LNCAP (cell line): ENCODE results near the gene SRGAP1.

Source experiments
- CTCF ChIP-seq: fragments of 450-650 bp; IDR thresholded peaks from 2 replicates; pipeline ENCODE4 v1.5.1; 2017; ENCODE audit warnings: mild to moderate bottlenecking

The SRGAP1 gene

GRCh38 chr12:64039281-64039871 is 194.9 kb downstream of the SRGAP1 start:
- no peak for TF ChIP-seq CTCF

- no peak for TF ChIP-seq CTCF
Measured at GRCh38 chr12:64042911-64043310, 198.4 kb downstream of the SRGAP1 start.

GRCh38 chr12:64044191-64044590 is 199.7 kb downstream of the SRGAP1 start:
- TF ChIP-seq CTCF = no peak

GRCh38 chr12:64051057-64051456 is 206.6 kb downstream of the SRGAP1 start:
- no peak for TF ChIP-seq CTCF

- no peak for TF ChIP-seq CTCF
Measured at GRCh38 chr12:64053117-64053516, 208.6 kb downstream of the SRGAP1 start.

GRCh38 chr12:64054079-64054520 is 209.6 kb downstream of the SRGAP1 start:
- no peak for TF ChIP-seq CTCF

- no peak for TF ChIP-seq CTCF
Measured at GRCh38 chr12:64056741-64057140, 212.2 kb downstream of the SRGAP1 start.

GRCh38 chr12:64057706-64058105 is 213.2 kb downstream of the SRGAP1 start:
- no peak for TF ChIP-seq CTCF
